ENCODE results near the gene ZSWIM4.

DNA sequence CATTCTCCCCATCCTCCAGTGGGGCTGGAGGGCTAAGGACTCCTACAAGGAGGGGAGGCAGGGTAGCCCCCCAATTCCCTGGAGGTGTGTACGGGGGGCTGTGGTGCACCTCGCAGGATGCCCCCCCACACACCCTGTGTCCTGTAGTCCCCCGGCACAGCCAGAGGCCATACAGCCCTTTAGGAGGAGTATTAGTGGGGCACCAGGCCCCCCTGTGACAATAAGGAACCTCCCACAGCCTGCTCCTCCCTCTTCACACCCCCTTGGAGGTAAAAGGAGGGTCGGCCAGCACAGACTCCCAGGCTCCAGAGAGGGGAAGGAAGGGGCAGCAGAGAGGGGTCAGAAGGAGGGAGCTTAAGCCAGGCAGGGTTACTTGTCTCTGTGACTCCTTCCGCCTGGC, 81.6 kb downstream of the ZSWIM4 start, which contains the start of gene NANOS3:
- TF ChIP-seq, protein P1, sequence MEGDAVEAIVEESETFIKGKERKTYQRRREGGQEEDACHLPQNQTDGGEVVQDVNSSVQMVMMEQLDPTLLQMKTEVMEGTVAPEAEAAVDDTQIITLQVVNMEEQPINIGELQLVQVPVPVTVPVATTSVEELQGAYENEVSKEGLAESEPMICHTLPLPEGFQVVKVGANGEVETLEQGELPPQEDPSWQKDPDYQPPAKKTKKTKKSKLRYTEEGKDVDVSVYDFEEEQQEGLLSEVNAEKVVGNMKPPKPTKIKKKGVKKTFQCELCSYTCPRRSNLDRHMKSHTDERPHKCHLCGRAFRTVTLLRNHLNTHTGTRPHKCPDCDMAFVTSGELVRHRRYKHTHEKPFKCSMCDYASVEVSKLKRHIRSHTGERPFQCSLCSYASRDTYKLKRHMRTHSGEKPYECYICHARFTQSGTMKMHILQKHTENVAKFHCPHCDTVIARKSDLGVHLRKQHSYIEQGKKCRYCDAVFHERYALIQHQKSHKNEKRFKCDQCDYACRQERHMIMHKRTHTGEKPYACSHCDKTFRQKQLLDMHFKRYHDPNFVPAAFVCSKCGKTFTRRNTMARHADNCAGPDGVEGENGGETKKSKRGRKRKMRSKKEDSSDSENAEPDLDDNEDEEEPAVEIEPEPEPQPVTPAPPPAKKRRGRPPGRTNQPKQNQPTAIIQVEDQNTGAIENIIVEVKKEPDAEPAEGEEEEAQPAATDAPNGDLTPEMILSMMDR (IDR thresholded peaks at IDR 0.05; ENCODE audit: poor library complexity, severe bottlenecking) = no peak
- TF ChIP-seq TAF1 (IDR thresholded peaks at IDR 0.05; ENCODE audit: low read depth) (no peak), RAD21 (conservative IDR thresholded peaks at IDR 0.05) (no peak), POLR2AphosphoS5 (IDR thresholded peaks at IDR 0.05) (no peak), EP300 (conservative IDR thresholded peaks at IDR 0.05; ENCODE audit: poor library complexity, severe bottlenecking) (no peak), EZH2 (IDR thresholded peaks at IDR 0.05; ENCODE audit: borderline replicate concordance, insufficient read depth, low read length, poor library complexity, severe bottlenecking) (no peak), MXI1 (conservative IDR thresholded peaks at IDR 0.05; ENCODE audit: poor library complexity, severe bottlenecking) (no peak), SMC3 (conservative IDR thresholded peaks at IDR 0.05; ENCODE audit: poor library complexity) (no peak)
- TF ChIP-seq, protein P2, sequence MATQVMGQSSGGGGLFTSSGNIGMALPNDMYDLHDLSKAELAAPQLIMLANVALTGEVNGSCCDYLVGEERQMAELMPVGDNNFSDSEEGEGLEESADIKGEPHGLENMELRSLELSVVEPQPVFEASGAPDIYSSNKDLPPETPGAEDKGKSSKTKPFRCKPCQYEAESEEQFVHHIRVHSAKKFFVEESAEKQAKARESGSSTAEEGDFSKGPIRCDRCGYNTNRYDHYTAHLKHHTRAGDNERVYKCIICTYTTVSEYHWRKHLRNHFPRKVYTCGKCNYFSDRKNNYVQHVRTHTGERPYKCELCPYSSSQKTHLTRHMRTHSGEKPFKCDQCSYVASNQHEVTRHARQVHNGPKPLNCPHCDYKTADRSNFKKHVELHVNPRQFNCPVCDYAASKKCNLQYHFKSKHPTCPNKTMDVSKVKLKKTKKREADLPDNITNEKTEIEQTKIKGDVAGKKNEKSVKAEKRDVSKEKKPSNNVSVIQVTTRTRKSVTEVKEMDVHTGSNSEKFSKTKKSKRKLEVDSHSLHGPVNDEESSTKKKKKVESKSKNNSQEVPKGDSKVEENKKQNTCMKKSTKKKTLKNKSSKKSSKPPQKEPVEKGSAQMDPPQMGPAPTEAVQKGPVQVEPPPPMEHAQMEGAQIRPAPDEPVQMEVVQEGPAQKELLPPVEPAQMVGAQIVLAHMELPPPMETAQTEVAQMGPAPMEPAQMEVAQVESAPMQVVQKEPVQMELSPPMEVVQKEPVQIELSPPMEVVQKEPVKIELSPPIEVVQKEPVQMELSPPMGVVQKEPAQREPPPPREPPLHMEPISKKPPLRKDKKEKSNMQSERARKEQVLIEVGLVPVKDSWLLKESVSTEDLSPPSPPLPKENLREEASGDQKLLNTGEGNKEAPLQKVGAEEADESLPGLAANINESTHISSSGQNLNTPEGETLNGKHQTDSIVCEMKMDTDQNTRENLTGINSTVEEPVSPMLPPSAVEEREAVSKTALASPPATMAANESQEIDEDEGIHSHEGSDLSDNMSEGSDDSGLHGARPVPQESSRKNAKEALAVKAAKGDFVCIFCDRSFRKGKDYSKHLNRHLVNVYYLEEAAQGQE (IDR thresholded peaks at IDR 0.05; ENCODE audit: borderline replicate concordance) = no peak

Measured in neural cell (in vitro differentiated cells).